ENCODE measurements around the gene TRPT1. TPM values are rescaled to one million over a fixed set of nuclear protein-coding genes. Genes with fewer than 3 reads are reported as not detected.

The TRPT1 gene
- total RNA-seq, 2 experiments from 2014 or later, result 11.3 to 11.5 TPM

GRCh38 chr11:64250415-64251015 is 24.5 kb upstream of the TRPT1 start:
- intact Hi-C loops (cut with DNase I, micrococcal nuclease), result loop anchor here (1.0 to 10.0 kb wide), 6 partner anchors 19 to 404 kb away; partner anchors contain the start of genes ESRRA (in 1 of the 2) and STIP1 (in 1 of the 2)
- H3K9me3 ChIP-seq (ENCODE audit: control insufficient read depth in 1 of 2, insufficient read depth in 1 of 2, low read length in 2 of 2), result no peaks in the 10 kb centered on the region
- peak overlapping the region; percentile 55 for H3K4me3 ChIP-seq (ENCODE audit: low read length)
- no peak for DNase-seq
- no peak for ATAC-seq (ENCODE audit: poor library complexity)
- Mint-ChIP-seq H3K27me3 (no peaks in the 10 kb centered on the region), H3K36me3 (ENCODE audit: low read depth) (peaks cover 4% of the 10 kb centered on the region), H3K4me1 (ENCODE audit: low read depth) (peaks cover 31% of the 10 kb centered on the region), H3K9me3 (no peaks in the 10 kb centered on the region), H3K4me3 (peak overlapping the region; percentile 79), H3K27ac (no peak overlapping the region)
- H3K36me3 ChIP-seq (ENCODE audit: insufficient read depth, low read length), result no peaks in the 10 kb centered on the region
- POLR2A ChIA-PET, result interaction anchor here (0.6 to 4.5 kb wide), 11 partner anchors 9 to 109 kb away, joined by 3 to 35 read pairs (median 4); partner anchors contain the start of genes BAD, FERMT3, FKBP2 and NUDT22
- CTCF ChIA-PET, result interaction anchor here (1.0 to 4.7 kb wide), 9 partner anchors 8 to 67 kb away, joined by 3 to 56 read pairs (median 6); partner anchors contain the start of genes CATSPERZ, ESRRA, FERMT3 and FKBP2
- TF ChIP-seq CTCF (IDR thresholded peaks at IDR 0.05), result no peak
- no peaks in the 10 kb centered on the region for H3K27me3 ChIP-seq (ENCODE audit: control insufficient read depth in 1 of 2, insufficient read depth in 2 of 2, low read length in 2 of 2)
- H3K4me1 ChIP-seq (ENCODE audit: insufficient read depth, low read length), result peaks cover 51% of the 10 kb centered on the region
- no peak overlapping the region for H3K27ac ChIP-seq (ENCODE audit: low read depth in 1 of 2, low read length in 2 of 2)

GRCh38 chr11:64249563-64250414 is 23.8 kb upstream of the TRPT1 start:
- H3K27ac Mint-ChIP-seq, result no peak overlapping the region

More at GRCh38 chr11:64249563-64250414, 23.8 kb upstream of the TRPT1 start:
- H3K27me3 ChIP-seq (ENCODE audit: control insufficient read depth in 1 of 2, insufficient read depth in 2 of 2, low read length in 2 of 2), result no peaks in the 10 kb centered on the region
- H3K9me3 ChIP-seq (ENCODE audit: control insufficient read depth in 1 of 2, insufficient read depth in 1 of 2, low read length in 2 of 2), result no peaks in the 10 kb centered on the region
- Mint-ChIP-seq H3K4me1 (ENCODE audit: low read depth) (peaks cover 37% of the 10 kb centered on the region), H3K36me3 (ENCODE audit: low read depth) (peaks cover 4% of the 10 kb centered on the region), H3K27me3 (no peaks in the 10 kb centered on the region), H3K4me3 (peak overlapping the region; percentile 79), H3K9me3 (no peaks in the 10 kb centered on the region)
- intact Hi-C loops (cut with DNase I, micrococcal nuclease), result loop anchor here (2.0 to 10.0 kb wide), 3 partner anchors 55 to 405 kb away; partner anchors contain the start of genes ESRRA (in 1 of the 2) and STIP1 (in 1 of the 2)
- ATAC-seq (ENCODE audit: poor library complexity) (no peak), DNase-seq (no peak)
- ChIA-PET CTCF (interaction anchor here (0.6 to 4.7 kb wide), 6 partner anchors 9 to 55 kb away, joined by 3 to 56 read pairs (median 8); partner anchors contain the start of genes CATSPERZ, ESRRA, FERMT3 and FKBP2), POLR2A (interaction anchor here (0.6 to 4.5 kb wide), 7 partner anchors 9 to 110 kb away, joined by 3 to 35 read pairs (median 4); partner anchors contain the start of genes FERMT3, FKBP2, PRDX5 and TRMT112)
- H3K27ac ChIP-seq (ENCODE audit: low read depth in 1 of 2, low read length in 2 of 2), result no peak overlapping the region
- H3K4me3 ChIP-seq (ENCODE audit: low read length), result no peak overlapping the region
- H3K4me1 ChIP-seq (ENCODE audit: insufficient read depth, low read length), result peaks cover 58% of the 10 kb centered on the region
- TF ChIP-seq CTCF (IDR thresholded peaks at IDR 0.05), result no peak
- H3K36me3 ChIP-seq (ENCODE audit: insufficient read depth, low read length), result no peaks in the 10 kb centered on the region
